ENCODE measurements around the gene LASP1.

GRCh38 chr17:38897671-38898290, 27.9 kb downstream of the LASP1 start:
- TF ChIP-seq CTCF (IDR thresholded peaks at IDR 0.05) (no peak), POLR2A (IDR thresholded peaks at IDR 0.05) (no peak)

Data from transverse colon (tissue), 3 donors.